ENCODE results near the gene SLC30A7. TPM values are rescaled to one million over a fixed set of nuclear protein-coding genes. Genes with fewer than 3 reads are reported as not detected.
"Not testable (repeated sequence)": the region's sequence is repeated elsewhere in the genome, so short reads cannot be mapped to it uniquely, and the experiment has no call there.

SLC30A7 gene
- polyA plus RNA-seq, 1 of the 3 experiments (the other 2 are of a cell fraction) = 4.0 TPM

DNA sequence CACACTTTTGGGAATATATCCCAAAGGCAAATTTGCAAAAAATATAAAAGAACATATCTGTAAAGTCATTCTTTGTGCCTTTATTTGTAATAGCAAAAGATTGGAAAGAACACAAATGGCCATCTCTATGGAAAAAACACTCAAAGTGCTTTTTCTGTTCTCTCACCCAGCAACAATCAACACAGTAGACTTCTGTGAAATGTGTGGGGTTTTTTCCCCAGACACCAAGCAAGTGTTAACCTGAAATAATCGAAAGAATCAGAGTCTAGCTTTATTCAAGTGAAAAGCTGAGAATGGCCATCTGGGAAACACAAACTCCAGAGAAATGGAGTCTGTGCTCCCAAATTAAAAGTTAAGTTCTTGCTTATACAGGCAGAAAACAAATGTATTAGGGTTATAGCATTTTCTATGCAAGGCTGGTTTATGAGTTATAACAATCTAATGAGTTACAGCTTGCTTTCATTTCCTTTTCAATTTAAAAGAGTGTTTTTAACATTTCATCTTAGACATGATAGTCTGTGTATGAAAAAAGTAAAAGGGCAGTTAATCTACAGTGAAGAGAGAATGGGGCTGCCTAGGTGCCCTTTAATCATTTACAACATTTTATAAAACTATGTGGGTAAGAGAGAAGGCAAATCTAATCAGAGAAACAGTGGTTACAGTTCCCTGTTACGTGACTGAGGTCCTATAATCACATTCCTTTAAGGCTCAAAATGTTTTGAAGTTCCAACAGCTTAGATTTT lies 46.6 kb downstream of the SLC30A7 start:
- Histone ChIP-seq H3K36me3 (replicated peaks in 1 of 2; ENCODE audit: control insufficient read depth in 1 of 2, insufficient read depth in 2 of 2, low read length in 1 of 2) (peaks cover 27 to 37% of the 10 kb centered on the region in 2 experiments), H3K4me2 (no peak overlapping the region; the same call in 1 of the 2 replicates), H3K9me2 (no peaks in the 10 kb centered on the region), H3K4me1 (ENCODE audit: control insufficient read depth in 1 of 2, insufficient read depth in 2 of 2, low read depth in 1 of 2, low read length in 1 of 2) (no peaks in the 10 kb centered on the region), H3K79me2 (ENCODE audit: insufficient read depth) (peaks cover 31% of the 10 kb centered on the region), H3F3A (replicated peaks; ENCODE audit: insufficient read depth) (no peaks in the 10 kb centered on the region), H3K27ac (ENCODE audit: low read depth in 2 of 2, low read length in 1 of 2) (no peak overlapping the region), H4K20me1 (ENCODE audit: insufficient read depth) (no peaks in the 10 kb centered on the region), H3K9ac (no peak overlapping the region), H3K27me3 (ENCODE audit: insufficient read depth) (no peaks in the 10 kb centered on the region), H2AFZ (ENCODE audit: low read depth) (no peak overlapping the region), H3K9me3 (no peaks in the 10 kb centered on the region), H3K4me3 (ENCODE audit: low read depth in 2 of 2, low read length in 1 of 2) (no peak overlapping the region)
- CTCF ChIA-PET = interaction anchor here (1.1 to 1.5 kb wide), 4 partner anchors 296 to 346 kb away, joined by 4 to 8 read pairs (median 6); no protein-coding TSS in a partner anchor
- POLR2A ChIA-PET = no interaction called here
- TF ChIP-seq RCOR1 (IDR thresholded peaks at IDR 0.05; ENCODE audit: low read length) = no peak
- no peak for TF ChIP-seq ZBTB33 (IDR thresholded peaks at IDR 0.05; ENCODE audit: borderline replicate concordance, low read depth)
- TF ChIP-seq, protein P1, sequence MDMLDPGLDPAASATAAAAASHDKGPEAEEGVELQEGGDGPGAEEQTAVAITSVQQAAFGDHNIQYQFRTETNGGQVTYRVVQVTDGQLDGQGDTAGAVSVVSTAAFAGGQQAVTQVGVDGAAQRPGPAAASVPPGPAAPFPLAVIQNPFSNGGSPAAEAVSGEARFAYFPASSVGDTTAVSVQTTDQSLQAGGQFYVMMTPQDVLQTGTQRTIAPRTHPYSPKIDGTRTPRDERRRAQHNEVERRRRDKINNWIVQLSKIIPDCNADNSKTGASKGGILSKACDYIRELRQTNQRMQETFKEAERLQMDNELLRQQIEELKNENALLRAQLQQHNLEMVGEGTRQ (IDR thresholded peaks at IDR 0.05; ENCODE audit: borderline replicate concordance, low read depth, low read length) = no peak
- no peak for TF ChIP-seq IRF3 (IDR thresholded peaks at IDR 0.05; ENCODE audit: low read depth, low read length)
- no peak for TF ChIP-seq USF1 (IDR thresholded peaks at IDR 0.05; ENCODE audit: borderline replicate concordance, low read depth)
- WGBS (ENCODE audit: low lambda C conversion rate) = 73% methylated on average over 2 of the region's 2 CpGs
- DNase-seq = no peak

GRCh38 chr1:100943533-100943932 lies 47.6 kb downstream of the SLC30A7 start:
- DNase-seq = no peak
- H3K79me2 ChIP-seq (ENCODE audit: insufficient read depth) = peaks cover 37% of the 10 kb centered on the region
- no peak overlapping the region for H3K4me2 ChIP-seq
- no peak overlapping the region for H3K4me3 ChIP-seq (ENCODE audit: low read depth in 2 of 2, low read length in 1 of 2)
- H4K20me1 ChIP-seq (ENCODE audit: insufficient read depth) = no peaks in the 10 kb centered on the region
- H2AFZ ChIP-seq (ENCODE audit: low read depth) = no peak overlapping the region
- H3F3A ChIP-seq (replicated peaks; ENCODE audit: insufficient read depth) = no peaks in the 10 kb centered on the region
- H3K9me3 ChIP-seq = no peaks in the 10 kb centered on the region
- POLR2A ChIA-PET = no interaction called here
- TF ChIP-seq CHD2 (IDR thresholded peaks at IDR 0.05; ENCODE audit: low read length, partially characterized antibody) (no peak), PBX3 (IDR thresholded peaks at IDR 0.05) (peak; percentile 9; the same call in 1 of the 2 replicates)
- CTCF ChIA-PET = interaction anchor here (1.1 to 1.4 kb wide), 2 partner anchors 295 to 345 kb away, joined by 5 to 8 read pairs; no protein-coding TSS in a partner anchor
- no peaks in the 10 kb centered on the region for H3K4me1 ChIP-seq (ENCODE audit: control insufficient read depth in 1 of 2, insufficient read depth in 2 of 2, low read depth in 1 of 2, low read length in 1 of 2)
- no peak overlapping the region for H3K27ac ChIP-seq (ENCODE audit: low read depth in 2 of 2, low read length in 1 of 2)
- peaks cover 17 to 27% of the 10 kb centered on the region in 2 experiments for H3K36me3 ChIP-seq (replicated peaks in 1 of 2; ENCODE audit: control insufficient read depth in 1 of 2, insufficient read depth in 2 of 2, low read length in 1 of 2)
- H3K27me3 ChIP-seq (ENCODE audit: insufficient read depth) = no peaks in the 10 kb centered on the region
- WGBS (ENCODE audit: low lambda C conversion rate) = 93% methylated on average over 1 of the region's 1 CpG
- no peaks in the 10 kb centered on the region for H3K9me2 ChIP-seq
- no peak overlapping the region for H3K9ac ChIP-seq

- H2AFZ ChIP-seq (ENCODE audit: low read depth); DNase-seq; H3K9me2 ChIP-seq; H3K4me1 ChIP-seq (ENCODE audit: control insufficient read depth in 1 of 2, insufficient read depth in 2 of 2, low read depth in 1 of 2, low read length in 1 of 2); POLR2A ChIA-PET; CTCF ChIA-PET; H3K4me2 ChIP-seq; H3K9ac ChIP-seq; H3K4me3 ChIP-seq (ENCODE audit: low read depth in 2 of 2, low read length in 1 of 2); H3K27me3 ChIP-seq (ENCODE audit: insufficient read depth); H3F3A ChIP-seq (replicated peaks; ENCODE audit: insufficient read depth); H3K27ac ChIP-seq (ENCODE audit: low read depth in 2 of 2, low read length in 1 of 2); H3K9me3 ChIP-seq; H4K20me1 ChIP-seq (ENCODE audit: insufficient read depth): not testable (repeated sequence)
- WGBS (ENCODE audit: low lambda C conversion rate) = 91% methylated on average over 3 of the region's 3 CpGs
- peaks cover 46% of the 10 kb centered on the region for H3K79me2 ChIP-seq (ENCODE audit: insufficient read depth)
- H3K36me3 ChIP-seq (replicated peaks in 1 of 2; ENCODE audit: control insufficient read depth in 1 of 2, insufficient read depth in 2 of 2, low read length in 1 of 2) = peaks cover 4 to 17% of the 10 kb centered on the region in 2 experiments
Observed at GRCh38 chr1:100946064-100946463, 50.2 kb downstream of the SLC30A7 start.

- WGBS (ENCODE audit: low lambda C conversion rate) = 81% methylated on average over 3 of the region's 3 CpGs
- CTCF ChIA-PET = interaction anchor here (2.0 kb wide), 1 partner anchor 341 kb away, joined by 6 read pairs; no protein-coding TSS in a partner anchor
- H4K20me1 ChIP-seq (ENCODE audit: insufficient read depth); H3K4me3 ChIP-seq (ENCODE audit: low read depth in 2 of 2, low read length in 1 of 2); DNase-seq; H3K9me2 ChIP-seq; H3K4me2 ChIP-seq; H2AFZ ChIP-seq (ENCODE audit: low read depth); H3K4me1 ChIP-seq (ENCODE audit: control insufficient read depth in 1 of 2, insufficient read depth in 2 of 2, low read depth in 1 of 2, low read length in 1 of 2); H3K9me3 ChIP-seq; H3K27me3 ChIP-seq (ENCODE audit: insufficient read depth); H3F3A ChIP-seq (replicated peaks; ENCODE audit: insufficient read depth); H3K27ac ChIP-seq (ENCODE audit: low read depth in 2 of 2, low read length in 1 of 2); H3K9ac ChIP-seq: not testable (repeated sequence)
- Histone ChIP-seq H3K36me3 (replicated peaks in 1 of 2; ENCODE audit: control insufficient read depth in 1 of 2, insufficient read depth in 2 of 2, low read length in 1 of 2) (peaks cover 4 to 16% of the 10 kb centered on the region in 2 experiments), H3K79me2 (ENCODE audit: insufficient read depth) (peaks cover 46% of the 10 kb centered on the region)
- POLR2A ChIA-PET = interaction anchor here (0.7 kb wide), 1 partner anchor 1026 kb away, joined by 3 read pairs; no protein-coding TSS in a partner anchor
Observed at GRCh38 chr1:100947816-100948215, 51.9 kb downstream of the SLC30A7 start.
